Osteoblast (primary cell): Measurements from ENCODE around the gene HIF3A. TPM values are rescaled to one million over a fixed set of nuclear protein-coding genes. Genes with fewer than 3 reads are reported as not detected.

ENCODE experiments used
- DNase-seq: peaks from one replicate; pipeline ENCODE4 v3.0.0; 2011; ENCODE audit warnings: low spot score, mixed read lengths; ENCODE audit not compliant: insufficient read length; ENCODE audit errors: missing footprints
- H2AFZ ChIP-seq: 2 replicates; pipeline ENCODE4 v1.6.0; 2011; ENCODE audit warnings: mild to moderate bottlenecking, low read length
- H3K27ac ChIP-seq: 2 replicates; pipeline ENCODE4 v1.5.1; 2011; ENCODE audit warnings: mild to moderate bottlenecking, low read depth, low read length, moderate library complexity
- H3K27me3 ChIP-seq: 2 replicates; pipeline ENCODE4 v1.6.0; 2012; ENCODE audit warnings: mild to moderate bottlenecking, control low read depth, inconsistent platforms, low read length, moderate library complexity; ENCODE audit not compliant: insufficient read depth
- H3K36me3 ChIP-seq: 2 replicates; pipeline ENCODE4 v1.5.1; 2011; ENCODE audit warnings: mild to moderate bottlenecking, low read length, control low read depth, moderate library complexity; ENCODE audit not compliant: insufficient read depth
- H3K4me1 ChIP-seq: 2 replicates; pipeline ENCODE4 v1.5.1; 2011; ENCODE audit warnings: mild to moderate bottlenecking, low read length, control low read depth, moderate library complexity; ENCODE audit not compliant: insufficient read depth
- H3K4me2 ChIP-seq: 2 replicates; pipeline ENCODE4 v1.6.0; 2011; ENCODE audit warnings: mild to moderate bottlenecking, low read length; ENCODE audit not compliant: insufficient read depth
- H3K4me3 ChIP-seq: fragments of 200-600 bp; sonication (generic); 3 replicates; pipeline ENCODE4 v1.5.1; 2012; ENCODE audit warnings: mild to moderate bottlenecking, low read length, inconsistent platforms; ENCODE audit not compliant: insufficient read depth
- H3K79me2 ChIP-seq: 2 replicates; pipeline ENCODE4 v1.6.0; 2012; ENCODE audit warnings: mild to moderate bottlenecking, low read length, control low read depth, inconsistent platforms; ENCODE audit not compliant: insufficient read depth
- H3K9me3 ChIP-seq: 2 replicates; pipeline ENCODE4 v1.5.1; 2011; ENCODE audit warnings: low read depth, low read length, control low read depth
- H4K20me1 ChIP-seq: 2 replicates; pipeline ENCODE4 v1.6.0; 2012; ENCODE audit warnings: mild to moderate bottlenecking, low read length, control low read depth; ENCODE audit not compliant: insufficient read depth
- total RNA-seq: library from RNA; depleted of rRNA; stranded (reverse); fragments of >200 nt; gene quantifications from 2 replicates; pipeline ENCODE4 v1.2.3, GENCODE V29; 2012
- TF ChIP-seq, protein P1 (sequence below): IDR thresholded peaks from 2 replicates; pipeline ENCODE4 v1.5.1; 2011; ENCODE audit warnings: mild to moderate bottlenecking, low read depth, low read length, moderate library complexity; ENCODE audit errors: extremely low read depth

HIF3A gene
- total RNA-seq, 1 donor: not detected

DNA sequence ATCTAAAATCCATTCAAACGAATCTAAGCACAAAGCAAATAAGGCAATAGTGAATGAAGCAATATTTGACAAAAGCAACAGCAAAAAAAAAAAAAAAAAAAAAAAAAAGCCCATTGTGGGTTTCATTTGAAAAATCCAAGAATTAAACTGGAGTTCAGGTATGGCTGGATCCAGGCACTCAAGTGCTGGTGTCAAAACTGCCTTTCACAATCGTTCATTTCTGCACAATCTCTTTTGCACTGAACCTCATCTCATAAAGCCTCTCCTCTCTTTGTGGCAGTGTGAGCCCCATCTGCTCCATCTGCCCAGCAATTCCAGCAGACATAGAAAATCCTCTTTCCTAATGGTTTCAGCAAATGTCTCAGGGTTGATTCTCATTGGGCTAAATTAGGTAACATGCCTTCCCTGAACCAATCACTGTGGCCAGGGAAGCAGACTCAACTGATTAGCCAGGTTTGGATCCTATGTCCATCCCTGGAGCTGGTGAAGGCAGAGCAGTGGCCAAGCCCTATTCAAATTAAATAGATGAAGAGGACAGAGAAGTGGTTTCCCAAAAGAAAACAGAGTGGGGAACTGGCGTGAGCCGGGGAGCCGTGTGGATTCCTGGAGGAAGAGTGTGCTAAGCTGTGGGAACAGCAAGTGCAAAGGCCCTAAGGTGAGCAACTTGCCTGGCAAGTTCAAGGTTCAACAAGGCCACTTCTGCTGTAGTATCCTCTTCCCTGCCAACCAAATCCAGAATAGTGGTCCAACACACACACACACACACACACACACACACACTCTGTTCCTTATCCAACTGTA, 1.2 kb upstream of the HIF3A start:
- Histone ChIP-seq H3K36me3 (no peaks in the 10 kb centered on the region), H3K4me1 (peaks cover 6% of the 10 kb centered on the region), H4K20me1 (no peaks in the 10 kb centered on the region), H3K79me2 (no peaks in the 10 kb centered on the region), H2AFZ (no peak overlapping the region), H3K4me3 (no peak overlapping the region), H3K27me3 (peaks cover 30% of the 10 kb centered on the region), H3K4me2 (no peak overlapping the region), H3K27ac (no peak overlapping the region), H3K9me3 (no peaks in the 10 kb centered on the region)
- DNase-seq: peak; percentile 62
- TF ChIP-seq, protein P1, sequence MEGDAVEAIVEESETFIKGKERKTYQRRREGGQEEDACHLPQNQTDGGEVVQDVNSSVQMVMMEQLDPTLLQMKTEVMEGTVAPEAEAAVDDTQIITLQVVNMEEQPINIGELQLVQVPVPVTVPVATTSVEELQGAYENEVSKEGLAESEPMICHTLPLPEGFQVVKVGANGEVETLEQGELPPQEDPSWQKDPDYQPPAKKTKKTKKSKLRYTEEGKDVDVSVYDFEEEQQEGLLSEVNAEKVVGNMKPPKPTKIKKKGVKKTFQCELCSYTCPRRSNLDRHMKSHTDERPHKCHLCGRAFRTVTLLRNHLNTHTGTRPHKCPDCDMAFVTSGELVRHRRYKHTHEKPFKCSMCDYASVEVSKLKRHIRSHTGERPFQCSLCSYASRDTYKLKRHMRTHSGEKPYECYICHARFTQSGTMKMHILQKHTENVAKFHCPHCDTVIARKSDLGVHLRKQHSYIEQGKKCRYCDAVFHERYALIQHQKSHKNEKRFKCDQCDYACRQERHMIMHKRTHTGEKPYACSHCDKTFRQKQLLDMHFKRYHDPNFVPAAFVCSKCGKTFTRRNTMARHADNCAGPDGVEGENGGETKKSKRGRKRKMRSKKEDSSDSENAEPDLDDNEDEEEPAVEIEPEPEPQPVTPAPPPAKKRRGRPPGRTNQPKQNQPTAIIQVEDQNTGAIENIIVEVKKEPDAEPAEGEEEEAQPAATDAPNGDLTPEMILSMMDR: no peak

DNA sequence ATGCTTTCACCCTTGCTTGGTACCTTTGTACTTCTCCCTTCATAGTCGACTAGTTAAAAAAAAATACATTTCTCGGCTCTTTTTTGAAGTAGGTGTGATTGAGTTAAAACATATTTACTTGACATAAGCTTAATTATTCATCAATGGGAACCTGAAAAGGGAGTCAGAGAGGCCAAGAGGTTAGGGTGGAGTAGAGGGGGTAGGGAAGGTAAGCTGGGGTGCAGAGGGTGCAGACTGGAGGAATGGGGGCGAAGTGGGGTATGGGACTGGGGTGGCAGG, 701 bp upstream of the HIF3A start:
- Histone ChIP-seq H3K9me3 (no peaks in the 10 kb centered on the region), H3K4me2 (no peak overlapping the region)

DNA sequence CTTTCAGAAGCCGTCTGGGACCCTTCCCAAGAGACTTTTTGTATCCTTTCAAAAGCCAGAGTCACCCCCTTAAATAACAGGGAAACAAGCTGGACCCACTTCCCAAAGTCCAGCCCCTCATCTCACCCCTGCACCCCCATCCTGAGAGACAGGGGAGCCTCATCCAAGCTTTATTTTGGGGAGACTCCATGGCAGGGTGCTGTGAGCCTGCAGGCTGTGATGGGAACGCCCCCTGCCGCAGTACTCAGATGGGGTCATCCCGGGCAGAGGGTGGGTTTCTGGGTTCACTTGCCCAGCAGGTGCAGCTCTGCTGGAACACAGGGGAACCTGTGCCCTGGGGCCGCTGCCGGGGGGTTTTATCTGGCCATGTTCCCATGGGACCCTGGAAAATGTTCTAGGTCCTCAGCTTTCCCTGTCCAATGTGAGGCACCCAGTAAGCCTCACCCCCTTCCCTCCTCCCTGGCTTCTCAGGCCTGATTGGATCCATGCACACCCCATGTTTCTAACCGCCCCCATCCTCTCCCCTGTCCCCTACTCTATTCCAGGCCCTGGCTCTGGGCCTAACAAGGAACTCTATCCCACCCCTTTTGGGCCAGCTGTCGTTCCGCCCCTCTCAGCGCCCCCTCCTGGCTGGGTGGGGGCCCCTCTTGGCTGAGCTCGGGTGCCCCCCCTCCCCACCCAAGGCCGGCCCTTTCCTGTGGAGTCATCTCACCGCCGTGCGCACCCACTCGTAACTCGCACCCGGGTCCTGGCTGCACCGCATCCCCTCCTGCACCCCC, 1.0 kb downstream of the HIF3A start:
- Histone ChIP-seq H3K27me3 (peaks cover 30% of the 10 kb centered on the region), H3K4me1 (peaks cover 6% of the 10 kb centered on the region), H3K4me2 (no peak overlapping the region), H3K79me2 (no peaks in the 10 kb centered on the region), H2AFZ (no peak overlapping the region), H4K20me1 (no peaks in the 10 kb centered on the region), H3K4me3 (no peak overlapping the region), H3K36me3 (no peaks in the 10 kb centered on the region), H3K27ac (no peak overlapping the region), H3K9me3 (no peaks in the 10 kb centered on the region)
- DNase-seq: peak; percentile 74
- TF ChIP-seq, protein P1: no peak

More for the DNA sequence above, 701 bp upstream of the HIF3A start:
- no peaks in the 10 kb centered on the region for H3K79me2 ChIP-seq
- peaks cover 6% of the 10 kb centered on the region for H3K4me1 ChIP-seq
- H2AFZ ChIP-seq: no peak overlapping the region
- H3K4me3 ChIP-seq: no peak overlapping the region
- no peak overlapping the region for H3K27ac ChIP-seq
- no peak for DNase-seq
- TF ChIP-seq, protein P1: no peak
- H4K20me1 ChIP-seq: no peaks in the 10 kb centered on the region
- H3K36me3 ChIP-seq: no peaks in the 10 kb centered on the region
- peaks cover 30% of the 10 kb centered on the region for H3K27me3 ChIP-seq

DNA sequence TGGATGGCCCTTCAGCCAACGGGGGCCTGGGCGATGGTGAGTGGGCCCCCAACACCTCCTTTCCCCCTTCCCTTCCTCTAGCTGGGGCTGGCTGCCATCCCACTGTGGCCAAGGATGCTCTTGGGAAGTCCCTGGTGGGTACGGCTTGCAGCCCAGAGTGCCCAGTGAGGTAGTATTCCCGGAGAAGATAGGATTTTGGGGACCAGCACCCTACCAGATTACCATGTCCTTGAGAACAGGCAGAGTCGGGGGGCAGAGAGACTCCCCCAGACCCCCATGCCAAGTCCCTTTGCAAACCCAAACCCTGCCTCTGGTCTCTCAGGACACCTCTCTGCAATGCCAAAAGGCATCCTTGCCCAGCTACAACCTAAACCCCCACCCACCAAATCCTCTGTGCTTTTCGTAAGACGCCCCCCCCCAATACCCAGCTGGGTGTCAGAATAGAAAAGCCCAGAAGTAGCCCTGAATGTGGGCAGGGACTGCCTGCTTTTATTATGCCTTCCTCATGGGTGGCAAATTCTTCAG, 1.7 kb downstream of the HIF3A start:
- H3K4me2 ChIP-seq: peak overlapping the region; percentile 32
- H3K4me1 ChIP-seq: peaks cover 6% of the 10 kb centered on the region
- no peaks in the 10 kb centered on the region for H3K79me2 ChIP-seq
- no peak overlapping the region for H3K27ac ChIP-seq
- no peaks in the 10 kb centered on the region for H3K36me3 ChIP-seq
- DNase-seq: peak; percentile 85
- no peaks in the 10 kb centered on the region for H3K9me3 ChIP-seq
- no peaks in the 10 kb centered on the region for H4K20me1 ChIP-seq
- H2AFZ ChIP-seq: no peak overlapping the region
- H3K27me3 ChIP-seq: peaks cover 30% of the 10 kb centered on the region
- no peak overlapping the region for H3K4me3 ChIP-seq
- TF ChIP-seq, protein P1: no peak
